Esophagus mucosa (tissue), 1 donor: ENCODE measurements around the gene PDCD1. TPM values are rescaled to one million over a fixed set of nuclear protein-coding genes. Genes with fewer than 3 reads are reported as not detected.
"Not testable (repeated sequence)": the region's sequence is repeated elsewhere in the genome, so short reads cannot be mapped to it uniquely, and the experiment has no call there.

Experiments used
- ATAC-seq: fragments of 200-7000 bp; cut with Tn5 transposase; one replicate; pipeline ENCODE4 v1.9.1; 2020
- total RNA-seq: library from RNA; stranded (reverse); gene quantifications from one replicate; pipeline ENCODE4 v1.2.4, GENCODE V29; 2023
- donor health status: DM: yes; HTN: yes; CAD: no.

Gene PDCD1
- total RNA-seq, 1 donor from 2014 or later = 0.20 TPM

GRCh38 chr2:241833101-241833663 is 25.5 kb downstream of the PDCD1 start:
- no peak for ATAC-seq

- no peak for ATAC-seq
Observed at GRCh38 chr2:241827394-241827793, 31.3 kb downstream of the PDCD1 start.

DNA sequence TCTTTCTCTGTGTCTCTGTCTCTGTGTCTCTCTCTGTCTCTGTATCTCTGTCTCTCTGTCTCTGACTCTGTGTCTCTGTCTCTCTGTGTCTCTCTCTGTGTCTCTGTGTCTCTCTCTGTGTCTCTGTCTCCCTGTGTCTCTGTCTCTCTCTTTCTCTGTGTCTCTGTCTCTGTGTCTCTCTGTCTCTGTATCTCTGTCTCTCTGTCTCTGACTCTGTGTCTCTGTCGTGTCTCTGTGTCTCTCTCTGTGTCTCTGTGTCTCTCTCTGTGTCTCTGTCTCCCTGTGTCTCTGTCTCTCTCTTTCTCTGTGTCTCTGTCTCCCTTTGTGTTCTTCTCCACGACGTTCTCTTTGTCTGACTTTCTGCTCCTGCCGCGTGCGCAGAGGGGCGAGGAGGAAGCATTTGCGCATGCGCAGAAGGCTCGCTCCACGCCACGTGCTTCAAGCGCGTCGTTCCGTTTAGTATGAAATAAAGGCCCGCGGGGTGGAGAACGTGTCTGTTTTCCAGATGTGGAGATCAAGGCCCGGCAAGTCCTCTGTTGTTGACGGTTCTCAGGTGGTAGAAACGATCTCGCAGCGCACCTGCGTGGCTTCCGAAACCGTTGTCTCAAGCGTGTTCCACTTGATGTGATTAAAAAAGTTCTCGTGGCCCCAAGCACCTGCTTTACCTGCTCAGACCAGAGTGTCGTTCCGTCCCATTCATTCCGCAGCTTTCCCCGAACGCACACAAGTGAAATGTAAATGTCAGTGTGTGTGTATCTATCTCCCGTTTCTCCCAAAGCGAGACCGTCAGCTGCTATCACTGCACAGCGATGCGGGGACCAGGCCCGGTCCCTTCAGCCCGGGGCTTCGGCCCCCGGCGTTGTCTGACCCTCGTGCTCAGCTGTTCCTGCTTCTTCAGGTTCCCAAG is 34.9 kb downstream of the PDCD1 start:
- not testable (repeated sequence) for ATAC-seq

GRCh38 chr2:241822264-241822623 is 36.5 kb downstream of the PDCD1 start:
- no peak for ATAC-seq

GRCh38 chr2:241821460-241822263 is 37.0 kb downstream of the PDCD1 start:
- ATAC-seq = no peak

GRCh38 chr2:241820625-241821384 is 37.9 kb downstream of the PDCD1 start:
- no peak for ATAC-seq

DNA sequence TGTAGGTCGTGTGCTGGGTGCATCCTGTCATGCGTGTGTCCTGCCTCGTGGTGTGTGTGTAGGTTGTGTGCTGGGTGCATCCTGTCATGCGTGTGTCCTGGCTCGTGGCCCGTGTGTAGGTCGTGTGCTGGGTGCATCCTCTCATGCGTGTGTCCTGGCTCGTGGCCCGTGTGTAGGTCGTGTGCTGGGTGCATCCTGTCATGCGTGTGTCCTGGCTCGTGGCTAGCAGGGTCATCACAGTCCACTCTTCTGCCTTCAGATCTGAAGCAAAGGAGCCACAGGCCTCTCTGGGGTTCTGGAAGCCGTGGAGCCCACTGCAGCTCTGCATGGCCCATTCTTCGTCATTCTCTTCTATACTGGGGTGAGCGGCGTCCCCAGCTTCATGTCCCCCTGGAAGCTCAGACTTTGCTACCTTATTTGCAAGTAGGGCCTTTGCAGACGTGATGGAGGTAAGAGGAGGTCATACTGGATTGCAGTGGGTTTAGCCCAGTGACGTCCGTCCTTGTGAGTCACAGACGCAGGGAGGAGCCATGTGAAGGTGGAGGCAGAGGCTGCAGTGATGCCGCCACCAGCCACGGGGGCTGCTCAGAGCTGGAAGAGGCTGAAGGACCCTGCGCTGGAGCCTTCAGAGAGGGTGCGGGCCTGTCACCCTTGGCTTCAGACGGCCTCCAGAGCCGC is 38.6 kb downstream of the PDCD1 start:
- ATAC-seq = not testable (repeated sequence)

GRCh38 chr2:241818943-241819270 is 39.8 kb downstream of the PDCD1 start:
- no peak for ATAC-seq

- ATAC-seq = no peak
Observed at GRCh38 chr2:241818229-241818942, 40.3 kb downstream of the PDCD1 start.

- ATAC-seq = not testable (repeated sequence)
Observed at GRCh38 chr2:241817821-241818215, 40.9 kb downstream of the PDCD1 start.

DNA sequence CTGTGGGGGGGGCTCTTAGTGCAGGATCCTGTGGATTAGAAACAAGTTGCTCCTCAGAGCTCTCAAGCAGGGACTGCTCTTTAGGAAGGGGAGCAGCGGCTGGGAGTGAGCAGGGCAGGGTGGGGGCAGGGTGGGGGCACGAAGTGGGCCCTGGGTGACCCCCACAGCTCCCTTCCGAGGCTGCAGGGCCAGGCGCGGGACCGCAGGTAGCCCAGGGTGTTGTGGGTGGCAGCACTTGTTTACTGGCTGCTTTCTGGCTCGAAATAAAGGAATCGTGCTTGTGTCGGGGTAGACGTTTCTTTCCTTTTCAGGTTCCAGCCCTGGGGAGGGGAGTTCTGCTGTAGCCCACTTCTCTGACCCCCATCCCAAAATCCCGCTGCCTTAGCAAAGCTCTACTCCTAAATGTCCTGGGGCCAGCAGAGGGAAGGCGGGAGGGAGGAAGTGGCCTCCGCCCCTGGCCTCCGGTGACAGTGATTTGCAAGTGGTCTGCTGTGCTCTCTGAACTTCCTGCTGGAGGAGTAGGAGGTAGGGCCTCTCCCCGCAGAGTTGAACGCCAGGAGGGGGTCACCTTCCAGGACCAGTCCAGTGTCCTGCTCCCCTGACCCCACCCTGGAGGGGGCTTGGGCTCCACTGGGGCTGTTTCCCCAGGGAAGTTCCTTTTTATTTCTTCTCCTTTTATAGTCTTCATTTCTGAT is 41.4 kb downstream of the PDCD1 start:
- no peak for ATAC-seq

GRCh38 chr2:241816431-241817121 is 42.1 kb downstream of the PDCD1 start:
- no peak for ATAC-seq

DNA sequence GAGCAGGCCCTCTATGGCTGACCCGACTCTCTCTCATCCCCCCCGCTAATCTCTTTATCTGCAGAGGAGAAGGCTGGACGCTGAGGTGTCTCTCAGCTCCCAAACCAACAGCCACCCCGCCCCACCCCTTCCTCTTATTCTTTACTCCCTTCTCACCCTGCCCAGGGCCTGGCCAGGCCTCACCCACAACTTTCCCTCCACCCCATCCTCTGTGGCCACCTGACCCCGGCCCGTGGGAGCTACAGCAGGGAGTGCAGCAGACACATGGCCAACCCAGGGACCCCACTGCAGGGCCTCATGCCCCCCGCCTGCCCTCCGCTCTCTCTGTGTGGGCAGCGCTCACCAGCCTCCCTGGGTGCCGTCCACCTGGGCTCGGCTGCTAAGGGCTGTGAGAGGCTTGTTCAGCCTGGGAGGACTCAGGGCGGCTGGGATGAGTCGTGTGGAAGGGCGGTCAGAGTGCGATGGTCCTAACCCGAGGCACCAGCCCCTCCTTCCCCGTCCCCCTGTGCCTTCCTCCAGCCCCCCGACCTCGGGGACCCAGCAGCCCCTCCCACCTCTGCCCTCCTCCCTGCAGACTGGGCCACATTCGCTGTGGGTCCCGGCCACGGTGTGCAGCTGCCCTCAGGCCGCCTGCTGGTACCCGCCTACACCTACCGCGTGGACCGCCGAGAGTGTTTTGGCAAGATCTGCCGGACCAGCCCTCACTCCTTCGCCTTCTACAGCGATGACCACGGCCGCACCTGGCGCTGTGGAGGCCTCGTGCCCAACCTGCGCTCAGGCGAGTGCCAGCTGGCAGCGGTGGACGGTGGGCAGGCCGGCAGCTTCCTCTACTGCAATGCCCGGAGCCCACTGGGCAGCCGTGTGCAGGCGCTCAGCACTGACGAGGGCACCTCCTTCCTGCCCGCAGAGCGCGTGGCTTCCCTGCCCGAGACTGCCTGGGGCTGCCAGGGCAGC is 42.9 kb downstream of the PDCD1 start:
- no peak for ATAC-seq

GRCh38 chr2:241814643-241815476 is 43.8 kb downstream of the PDCD1 start:
- ATAC-seq = no peak

GRCh38 chr2:241814393-241814642 is 44.4 kb downstream of the PDCD1 start:
- ATAC-seq = no peak

- ATAC-seq = no peak
Observed at GRCh38 chr2:241813644-241814392, 44.9 kb downstream of the PDCD1 start.
